ENCODE measurements around the gene HPSE2.

HPSE2 gene

DNA sequence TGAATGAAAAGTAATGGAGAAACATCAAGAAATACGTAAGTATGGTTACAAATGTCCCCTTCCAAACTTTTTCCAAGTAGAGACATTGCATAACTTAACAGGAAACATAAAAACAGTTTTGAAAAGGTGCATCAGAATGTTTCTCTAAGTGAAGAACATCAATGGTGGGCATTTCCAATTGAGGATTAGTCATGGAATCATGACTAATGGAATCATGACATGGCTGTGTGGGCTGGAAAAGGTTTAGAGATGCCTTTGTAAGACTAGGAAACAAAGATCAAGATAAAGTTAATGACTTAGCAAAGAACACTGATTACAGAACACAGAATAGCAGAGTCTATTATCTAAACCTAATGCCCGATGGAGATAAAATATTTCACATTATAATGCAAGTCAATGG, 272.0 kb downstream of the HPSE2 start:
- DNase-seq (ENCODE audit: low read depth, low spot score): no peak
- no CpG with 5 or more reads among the region's 2 CpGs for WGBS (ENCODE audit: insufficient coverage, insufficient read length)
- H3K9me3 ChIP-seq (ENCODE audit: control insufficient read depth, insufficient read depth, low read length): no peaks in the 10 kb centered on the region
- H3K36me3 ChIP-seq (ENCODE audit: control insufficient read depth, insufficient read depth, low read length): no peaks in the 10 kb centered on the region
- H3K4me1 ChIP-seq (ENCODE audit: control insufficient read depth, insufficient read depth, low read length): no peaks in the 10 kb centered on the region
- H3K27me3 ChIP-seq (ENCODE audit: control insufficient read depth, insufficient read depth, low read length): no peaks in the 10 kb centered on the region
- no peak overlapping the region for H3K27ac ChIP-seq (ENCODE audit: low read length)
- no peak overlapping the region for H3K4me3 ChIP-seq (ENCODE audit: low read length)

DNA sequence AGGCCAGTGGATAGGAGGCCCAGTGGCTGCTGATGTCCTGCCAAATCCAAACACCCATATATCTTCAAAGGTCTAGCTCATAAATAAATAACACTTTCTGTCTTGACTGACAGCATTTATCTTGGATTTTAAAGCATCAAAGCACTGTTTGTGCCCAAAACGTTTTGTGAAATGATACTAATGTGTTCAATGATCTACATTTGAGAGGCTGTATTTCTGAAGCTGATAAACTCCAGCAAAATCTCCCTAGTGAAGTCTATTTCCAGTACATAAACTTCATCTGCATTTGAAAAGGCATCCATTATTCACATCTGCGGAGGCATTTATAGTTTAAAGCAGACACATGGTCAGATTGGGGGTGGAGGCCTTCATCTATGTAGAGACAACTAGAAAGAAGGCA, 276.3 kb downstream of the HPSE2 start:
- WGBS (ENCODE audit: insufficient coverage, insufficient read length): no CpG with 5 or more reads among the region's 2 CpGs
- Histone ChIP-seq H3K4me3 (ENCODE audit: low read length) (no peak overlapping the region), H3K27ac (ENCODE audit: low read length) (no peak overlapping the region), H3K9me3 (ENCODE audit: control insufficient read depth, insufficient read depth, low read length) (no peaks in the 10 kb centered on the region), H3K4me1 (ENCODE audit: control insufficient read depth, insufficient read depth, low read length) (no peaks in the 10 kb centered on the region), H3K27me3 (ENCODE audit: control insufficient read depth, insufficient read depth, low read length) (no peaks in the 10 kb centered on the region), H3K36me3 (ENCODE audit: control insufficient read depth, insufficient read depth, low read length) (no peaks in the 10 kb centered on the region)
- no peak for DNase-seq (ENCODE audit: low read depth, low spot score)

DNA sequence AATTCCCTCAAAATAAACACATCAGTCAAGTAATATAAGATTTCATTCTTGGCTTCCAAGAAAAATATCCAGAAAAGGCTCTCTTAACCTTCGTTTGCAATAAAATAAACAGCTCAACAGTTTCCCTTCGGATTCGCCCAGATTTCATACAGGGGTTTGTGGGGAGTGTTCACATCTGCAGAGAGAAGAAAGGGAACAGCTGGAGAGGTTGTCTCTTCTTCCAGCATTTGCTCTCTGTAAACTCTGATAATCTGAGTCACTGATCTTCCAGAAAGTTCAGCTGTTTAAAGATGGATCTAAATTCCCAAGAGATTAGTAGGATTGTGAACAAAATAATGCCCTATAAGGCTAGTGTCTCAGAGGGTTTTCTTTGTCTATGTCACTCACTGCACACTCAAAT, 277.9 kb downstream of the HPSE2 start:
- no CpG with 5 or more reads among the region's 3 CpGs for WGBS (ENCODE audit: insufficient coverage, insufficient read length)
- H3K9me3 ChIP-seq (ENCODE audit: control insufficient read depth, insufficient read depth, low read length): no peaks in the 10 kb centered on the region
- no peak for DNase-seq (ENCODE audit: low read depth, low spot score)
- H3K4me1 ChIP-seq (ENCODE audit: control insufficient read depth, insufficient read depth, low read length): no peaks in the 10 kb centered on the region
- H3K4me3 ChIP-seq (ENCODE audit: low read length): no peak overlapping the region
- H3K36me3 ChIP-seq (ENCODE audit: control insufficient read depth, insufficient read depth, low read length): no peaks in the 10 kb centered on the region
- H3K27me3 ChIP-seq (ENCODE audit: control insufficient read depth, insufficient read depth, low read length): no peaks in the 10 kb centered on the region
- H3K27ac ChIP-seq (ENCODE audit: low read length): no peak overlapping the region

DNA sequence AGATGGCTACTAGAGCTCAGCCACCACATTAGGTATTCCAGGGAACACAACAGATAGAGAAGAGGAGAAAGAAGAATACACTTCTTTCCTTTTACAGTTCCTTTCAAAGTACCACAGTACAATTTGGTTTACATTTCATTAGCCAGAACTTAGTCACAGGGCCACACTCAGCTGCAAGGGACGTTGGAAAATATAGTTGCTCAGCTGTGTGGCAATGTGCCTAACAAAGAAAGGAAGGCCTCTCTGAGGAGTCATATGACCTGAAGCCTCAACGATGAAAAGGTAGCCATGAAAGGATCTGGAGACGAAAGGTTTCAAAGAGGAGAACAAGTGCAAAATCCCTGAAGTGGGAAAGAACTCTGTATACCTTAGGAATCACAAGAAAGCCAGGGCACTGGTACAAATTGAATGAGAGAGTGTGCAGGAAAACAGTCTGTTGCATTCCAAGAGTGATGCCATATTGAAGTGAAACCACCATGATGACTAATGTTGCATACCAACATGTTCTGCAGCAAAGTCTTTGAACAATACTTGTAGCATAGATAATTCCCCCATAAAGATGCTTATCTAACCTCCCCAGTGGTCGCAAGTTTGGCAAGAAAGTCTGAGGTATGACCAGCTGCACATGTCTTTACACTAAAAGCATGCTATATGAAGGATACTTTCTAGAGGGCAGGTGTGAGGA, 278.9 kb downstream of the HPSE2 start:
- H3K27ac ChIP-seq (ENCODE audit: low read length): no peak overlapping the region
- no peak overlapping the region for H3K4me3 ChIP-seq (ENCODE audit: low read length)
- no peak for DNase-seq (ENCODE audit: low read depth, low spot score)
- H3K36me3 ChIP-seq (ENCODE audit: control insufficient read depth, insufficient read depth, low read length): no peaks in the 10 kb centered on the region
- no peaks in the 10 kb centered on the region for H3K27me3 ChIP-seq (ENCODE audit: control insufficient read depth, insufficient read depth, low read length)
- WGBS (ENCODE audit: insufficient coverage, insufficient read length): no CpG with 5 or more reads among the region's 4 CpGs
- H3K9me3 ChIP-seq (ENCODE audit: control insufficient read depth, insufficient read depth, low read length): no peaks in the 10 kb centered on the region
- no peaks in the 10 kb centered on the region for H3K4me1 ChIP-seq (ENCODE audit: control insufficient read depth, insufficient read depth, low read length)

DNA sequence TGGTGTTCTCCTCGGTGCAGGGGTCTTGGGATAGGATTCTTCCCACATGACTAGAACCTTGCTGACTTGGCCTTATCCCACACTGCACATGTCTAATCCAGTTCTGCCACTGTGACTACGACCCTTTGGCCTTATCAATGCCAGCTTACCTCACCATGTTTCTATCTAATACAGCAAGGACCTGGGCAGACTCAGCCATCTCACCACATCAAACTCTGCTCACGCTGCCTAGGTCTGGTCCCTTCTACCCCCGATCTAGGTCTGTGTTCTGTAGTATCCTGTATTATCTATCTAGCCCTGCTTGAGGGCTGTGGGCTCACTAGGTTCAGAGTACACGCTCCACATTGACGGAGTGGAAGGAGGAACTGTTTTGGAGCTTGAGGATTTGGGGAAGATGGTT, 282.4 kb downstream of the HPSE2 start:
- no peaks in the 10 kb centered on the region for H3K4me1 ChIP-seq (ENCODE audit: control insufficient read depth, insufficient read depth, low read length)
- no CpG with 5 or more reads among the region's 6 CpGs for WGBS (ENCODE audit: insufficient coverage, insufficient read length)
- no peak overlapping the region for H3K27ac ChIP-seq (ENCODE audit: low read length)
- no peak overlapping the region for H3K4me3 ChIP-seq (ENCODE audit: low read length)
- H3K9me3 ChIP-seq (ENCODE audit: control insufficient read depth, insufficient read depth, low read length): no peaks in the 10 kb centered on the region
- no peak for DNase-seq (ENCODE audit: low read depth, low spot score)
- H3K36me3 ChIP-seq (ENCODE audit: control insufficient read depth, insufficient read depth, low read length): no peaks in the 10 kb centered on the region
- H3K27me3 ChIP-seq (ENCODE audit: control insufficient read depth, insufficient read depth, low read length): no peaks in the 10 kb centered on the region

DNA sequence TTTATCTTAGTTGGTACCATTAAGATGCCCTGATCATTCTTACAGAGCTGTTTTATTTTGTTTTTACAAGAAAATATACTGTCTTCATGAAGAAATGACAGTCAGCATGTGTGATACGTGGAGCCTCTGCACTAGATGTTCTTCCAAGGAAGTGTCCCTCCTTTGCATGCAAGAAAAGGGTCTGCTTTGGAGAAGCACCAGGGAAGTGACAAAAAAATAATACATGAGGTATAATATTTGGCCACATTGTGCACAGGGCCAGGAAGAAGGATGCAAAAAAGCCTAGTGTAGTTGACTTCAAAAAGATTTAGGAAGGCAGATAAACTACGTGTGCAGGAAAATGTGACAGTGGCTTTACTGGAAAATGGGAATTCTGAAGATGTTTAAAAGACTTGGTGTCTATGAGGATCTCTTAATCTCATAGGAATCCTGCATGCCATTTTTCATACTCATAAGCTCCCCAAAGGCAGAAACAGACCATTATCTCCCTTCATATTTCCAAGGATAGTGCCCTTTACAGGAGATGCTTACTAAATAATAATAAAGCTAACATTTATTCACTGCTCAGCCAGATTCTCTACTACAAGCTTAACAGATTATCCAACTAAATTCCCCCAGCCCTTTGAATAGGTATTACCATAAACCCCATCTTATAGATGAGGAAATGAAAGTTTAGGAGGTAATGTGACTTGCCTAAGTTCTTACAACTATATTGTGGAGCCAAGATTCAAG, 284.2 kb downstream of the HPSE2 start:
- Histone ChIP-seq H3K9me3 (ENCODE audit: control insufficient read depth, insufficient read depth, low read length) (no peaks in the 10 kb centered on the region), H3K4me1 (ENCODE audit: control insufficient read depth, insufficient read depth, low read length) (no peaks in the 10 kb centered on the region), H3K36me3 (ENCODE audit: control insufficient read depth, insufficient read depth, low read length) (no peaks in the 10 kb centered on the region), H3K4me3 (ENCODE audit: low read length) (no peak overlapping the region), H3K27ac (ENCODE audit: low read length) (no peak overlapping the region), H3K27me3 (ENCODE audit: control insufficient read depth, insufficient read depth, low read length) (no peaks in the 10 kb centered on the region)
- no peak for DNase-seq (ENCODE audit: low read depth, low spot score)
- no CpG with 5 or more reads among the region's 2 CpGs for WGBS (ENCODE audit: insufficient coverage, insufficient read length)

DNA sequence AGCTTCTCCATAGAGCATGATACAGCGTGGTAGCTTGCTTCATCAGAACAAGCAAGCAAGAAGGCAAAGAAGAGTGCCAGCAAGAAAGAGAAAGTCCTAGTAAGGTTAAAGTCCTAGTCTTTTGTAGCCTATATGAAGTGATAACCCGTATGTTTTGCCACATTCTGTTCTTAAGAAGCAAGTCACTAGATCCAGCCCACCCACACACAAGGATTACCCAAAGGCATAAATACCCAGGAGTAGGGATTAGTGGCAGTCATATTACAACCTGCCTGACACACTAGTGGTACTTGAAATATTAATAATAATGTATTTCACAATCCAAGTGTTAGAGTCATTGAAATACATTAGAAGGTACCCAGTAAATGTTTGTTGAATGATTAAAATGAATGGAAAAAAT, 285.5 kb downstream of the HPSE2 start:
- no CpG with 5 or more reads among the region's 2 CpGs for WGBS (ENCODE audit: insufficient coverage, insufficient read length)
- no peaks in the 10 kb centered on the region for H3K36me3 ChIP-seq (ENCODE audit: control insufficient read depth, insufficient read depth, low read length)
- no peak for DNase-seq (ENCODE audit: low read depth, low spot score)
- H3K27me3 ChIP-seq (ENCODE audit: control insufficient read depth, insufficient read depth, low read length): no peaks in the 10 kb centered on the region
- no peak overlapping the region for H3K27ac ChIP-seq (ENCODE audit: low read length)
- H3K4me1 ChIP-seq (ENCODE audit: control insufficient read depth, insufficient read depth, low read length): no peaks in the 10 kb centered on the region
- no peak overlapping the region for H3K4me3 ChIP-seq (ENCODE audit: low read length)
- no peaks in the 10 kb centered on the region for H3K9me3 ChIP-seq (ENCODE audit: control insufficient read depth, insufficient read depth, low read length)

DNA sequence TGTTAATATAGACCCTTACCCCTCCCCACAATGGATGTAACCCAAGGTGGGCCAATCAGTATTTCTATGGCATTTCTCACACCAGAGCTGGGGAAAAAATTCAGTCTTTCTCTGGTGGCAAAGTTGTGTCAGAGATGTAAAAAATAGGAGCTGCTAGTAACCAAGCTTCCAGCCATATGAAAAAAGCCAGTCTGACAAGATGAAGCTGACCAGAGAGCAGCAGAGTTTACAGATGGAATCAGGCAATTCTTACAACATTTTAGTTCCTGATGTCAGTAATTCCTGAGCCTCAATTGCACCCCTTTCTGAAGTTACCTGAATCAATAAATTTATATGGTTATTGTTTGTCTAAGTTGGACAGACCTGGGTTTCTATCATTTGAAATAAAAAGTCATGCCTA, 286.3 kb downstream of the HPSE2 start:
- H3K27me3 ChIP-seq (ENCODE audit: control insufficient read depth, insufficient read depth, low read length): no peaks in the 10 kb centered on the region
- no peaks in the 10 kb centered on the region for H3K36me3 ChIP-seq (ENCODE audit: control insufficient read depth, insufficient read depth, low read length)
- H3K4me1 ChIP-seq (ENCODE audit: control insufficient read depth, insufficient read depth, low read length): no peaks in the 10 kb centered on the region

DNA sequence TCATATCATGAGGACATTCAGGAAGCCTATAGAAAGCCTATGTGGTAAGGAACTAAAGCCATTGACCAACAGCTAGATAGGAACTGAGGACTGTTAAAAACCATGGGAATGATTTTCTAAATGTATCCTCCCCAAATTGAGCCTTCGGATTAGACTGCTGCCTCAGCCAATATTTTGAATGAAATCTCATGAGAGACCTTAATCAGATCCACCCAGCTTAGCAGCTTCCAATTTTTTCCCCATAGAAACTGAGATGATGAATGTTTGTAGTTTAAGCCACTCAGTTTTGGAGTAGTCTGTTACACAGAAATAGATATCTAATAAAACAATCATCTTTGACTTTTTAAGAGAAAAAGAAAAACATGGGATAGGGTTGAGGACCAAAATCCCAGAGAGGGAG, 292.0 kb downstream of the HPSE2 start:
- no peak for DNase-seq (ENCODE audit: low read depth, low spot score)

More for the DNA sequence above, 286.3 kb downstream of the HPSE2 start:
- no peak overlapping the region for H3K27ac ChIP-seq (ENCODE audit: low read length)
- no peak for DNase-seq (ENCODE audit: low read depth, low spot score)
- no peak overlapping the region for H3K4me3 ChIP-seq (ENCODE audit: low read length)
- H3K9me3 ChIP-seq (ENCODE audit: control insufficient read depth, insufficient read depth, low read length): no peaks in the 10 kb centered on the region

DNA sequence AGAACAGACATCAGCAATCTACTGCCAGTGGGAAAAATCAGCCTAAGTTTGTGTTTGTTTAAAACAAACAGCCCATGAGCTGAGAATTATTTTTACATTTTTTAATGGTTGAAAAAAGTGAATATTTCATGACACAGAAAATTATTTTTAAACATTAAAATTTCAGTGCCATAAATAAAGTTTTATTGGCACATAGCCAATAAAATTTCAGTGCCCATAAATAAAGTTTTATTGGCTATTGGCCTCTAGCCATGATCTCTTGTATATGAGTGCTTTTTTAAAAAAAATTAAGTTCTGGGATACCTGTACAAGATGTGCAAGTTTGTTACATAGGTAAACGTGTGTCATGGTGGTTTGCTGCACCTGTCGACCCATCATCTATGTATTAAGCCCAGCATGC, 305.9 kb downstream of the HPSE2 start:
- no peaks in the 10 kb centered on the region for H3K4me1 ChIP-seq (ENCODE audit: control insufficient read depth, insufficient read depth, low read length)
- H3K9me3 ChIP-seq (ENCODE audit: control insufficient read depth, insufficient read depth, low read length): no peaks in the 10 kb centered on the region
- no CpG with 5 or more reads among the region's 2 CpGs for WGBS (ENCODE audit: insufficient coverage, insufficient read length)
- DNase-seq (ENCODE audit: low read depth, low spot score): no peak
- no peak overlapping the region for H3K27ac ChIP-seq (ENCODE audit: low read length)
- no peak overlapping the region for H3K4me3 ChIP-seq (ENCODE audit: low read length)
- no peaks in the 10 kb centered on the region for H3K27me3 ChIP-seq (ENCODE audit: control insufficient read depth, insufficient read depth, low read length)
- H3K36me3 ChIP-seq (ENCODE audit: control insufficient read depth, insufficient read depth, low read length): no peaks in the 10 kb centered on the region

More for the DNA sequence above, 292.0 kb downstream of the HPSE2 start:
- WGBS (ENCODE audit: insufficient coverage, insufficient read length): no CpG with 5 or more reads among the region's 1 CpG
- H3K27me3 ChIP-seq (ENCODE audit: control insufficient read depth, insufficient read depth, low read length): no peaks in the 10 kb centered on the region
- H3K36me3 ChIP-seq (ENCODE audit: control insufficient read depth, insufficient read depth, low read length): no peaks in the 10 kb centered on the region
- H3K27ac ChIP-seq (ENCODE audit: low read length): no peak overlapping the region
- no peaks in the 10 kb centered on the region for H3K4me1 ChIP-seq (ENCODE audit: control insufficient read depth, insufficient read depth, low read length)
- no peaks in the 10 kb centered on the region for H3K9me3 ChIP-seq (ENCODE audit: control insufficient read depth, insufficient read depth, low read length)
- no peak overlapping the region for H3K4me3 ChIP-seq (ENCODE audit: low read length)

DNA sequence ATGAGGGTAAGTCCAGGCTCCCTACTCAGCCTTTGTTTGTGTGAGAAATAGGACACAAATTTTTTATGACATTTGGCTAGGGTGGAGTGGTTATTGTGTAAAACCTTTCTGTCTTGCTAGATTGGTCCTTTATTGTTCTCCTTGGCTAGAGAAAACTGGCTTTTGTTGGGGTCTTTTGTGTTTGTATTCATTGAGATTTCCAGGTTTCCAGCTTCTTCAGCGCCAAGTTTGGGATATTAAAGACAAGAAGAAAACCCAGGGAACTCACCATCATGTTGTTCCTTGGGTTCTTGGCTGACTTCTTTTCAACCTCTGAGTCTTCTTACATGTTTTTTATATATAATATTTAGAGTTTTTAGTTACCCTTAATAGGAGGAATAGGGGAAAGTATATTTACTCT, 310.0 kb downstream of the HPSE2 start:
- Histone ChIP-seq H3K4me1 (ENCODE audit: control insufficient read depth, insufficient read depth, low read length) (no peaks in the 10 kb centered on the region), H3K27ac (ENCODE audit: low read length) (no peak overlapping the region), H3K4me3 (ENCODE audit: low read length) (no peak overlapping the region), H3K9me3 (ENCODE audit: control insufficient read depth, insufficient read depth, low read length) (no peaks in the 10 kb centered on the region), H3K36me3 (ENCODE audit: control insufficient read depth, insufficient read depth, low read length) (no peaks in the 10 kb centered on the region), H3K27me3 (ENCODE audit: control insufficient read depth, insufficient read depth, low read length) (no peaks in the 10 kb centered on the region)
- no peak for DNase-seq (ENCODE audit: low read depth, low spot score)
- WGBS (ENCODE audit: insufficient coverage, insufficient read length): no CpG with 5 or more reads among the region's 1 CpG
